Measurements from ENCODE around the gene GINS2. TPM values are rescaled to one million over a fixed set of nuclear protein-coding genes. Genes with fewer than 3 reads are reported as not detected.

Gene GINS2
- total RNA-seq, 1 donor from 2014 or later = 1.1 TPM

DNA sequence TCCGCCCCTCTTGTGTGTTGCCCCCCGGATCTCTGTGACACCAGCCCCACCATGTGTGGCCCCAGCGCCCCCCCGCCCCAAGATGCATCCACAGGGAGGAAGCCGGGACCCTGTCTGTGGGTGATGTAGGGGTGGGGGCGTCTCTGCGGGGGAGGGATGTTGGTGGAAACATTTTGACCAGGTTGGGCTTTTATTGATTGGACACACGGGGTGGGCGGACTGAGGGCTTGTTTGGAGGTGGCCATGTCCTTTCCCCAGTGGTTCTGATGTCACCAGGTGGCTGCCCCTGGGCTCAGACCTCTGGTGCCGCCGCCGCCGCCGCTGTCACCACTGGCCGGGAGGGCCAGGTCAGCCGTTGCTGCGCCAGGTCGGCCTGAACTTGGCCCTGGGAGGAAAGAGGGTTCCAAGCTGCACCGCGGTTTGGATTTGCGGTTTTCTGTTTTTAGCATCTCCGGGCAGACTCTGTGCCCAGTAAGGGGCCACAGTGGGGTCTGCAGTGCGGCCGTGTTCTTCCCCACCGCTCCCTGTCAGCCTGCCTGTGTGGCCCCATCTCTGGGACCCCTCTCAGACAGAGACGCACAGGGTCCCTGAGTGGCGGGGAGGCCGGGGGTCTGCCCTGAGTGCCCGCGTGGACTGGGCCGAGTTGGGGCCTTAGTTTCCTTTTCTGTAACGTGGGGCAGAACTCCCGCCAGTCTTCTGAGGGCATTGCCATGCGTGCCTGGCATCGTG, 55.9 kb downstream of the GINS2 start:
- Histone ChIP-seq H3K4me1 (peaks cover 20% of the 10 kb centered on the region), H3K36me3 (peaks cover 27% of the 10 kb centered on the region), H3K9me3 (no peaks in the 10 kb centered on the region), H3K27ac (no peak overlapping the region), H3K4me3 (no peak overlapping the region), H3K27me3 (ENCODE audit: low read depth) (no peaks in the 10 kb centered on the region)
- DNase-seq (no peak), ATAC-seq (no peak)
- TF ChIP-seq, protein P1, sequence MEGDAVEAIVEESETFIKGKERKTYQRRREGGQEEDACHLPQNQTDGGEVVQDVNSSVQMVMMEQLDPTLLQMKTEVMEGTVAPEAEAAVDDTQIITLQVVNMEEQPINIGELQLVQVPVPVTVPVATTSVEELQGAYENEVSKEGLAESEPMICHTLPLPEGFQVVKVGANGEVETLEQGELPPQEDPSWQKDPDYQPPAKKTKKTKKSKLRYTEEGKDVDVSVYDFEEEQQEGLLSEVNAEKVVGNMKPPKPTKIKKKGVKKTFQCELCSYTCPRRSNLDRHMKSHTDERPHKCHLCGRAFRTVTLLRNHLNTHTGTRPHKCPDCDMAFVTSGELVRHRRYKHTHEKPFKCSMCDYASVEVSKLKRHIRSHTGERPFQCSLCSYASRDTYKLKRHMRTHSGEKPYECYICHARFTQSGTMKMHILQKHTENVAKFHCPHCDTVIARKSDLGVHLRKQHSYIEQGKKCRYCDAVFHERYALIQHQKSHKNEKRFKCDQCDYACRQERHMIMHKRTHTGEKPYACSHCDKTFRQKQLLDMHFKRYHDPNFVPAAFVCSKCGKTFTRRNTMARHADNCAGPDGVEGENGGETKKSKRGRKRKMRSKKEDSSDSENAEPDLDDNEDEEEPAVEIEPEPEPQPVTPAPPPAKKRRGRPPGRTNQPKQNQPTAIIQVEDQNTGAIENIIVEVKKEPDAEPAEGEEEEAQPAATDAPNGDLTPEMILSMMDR (IDR thresholded peaks at IDR 0.05) = no peak
- intact Hi-C loops (cut with DNase I) = no loop called here

DNA sequence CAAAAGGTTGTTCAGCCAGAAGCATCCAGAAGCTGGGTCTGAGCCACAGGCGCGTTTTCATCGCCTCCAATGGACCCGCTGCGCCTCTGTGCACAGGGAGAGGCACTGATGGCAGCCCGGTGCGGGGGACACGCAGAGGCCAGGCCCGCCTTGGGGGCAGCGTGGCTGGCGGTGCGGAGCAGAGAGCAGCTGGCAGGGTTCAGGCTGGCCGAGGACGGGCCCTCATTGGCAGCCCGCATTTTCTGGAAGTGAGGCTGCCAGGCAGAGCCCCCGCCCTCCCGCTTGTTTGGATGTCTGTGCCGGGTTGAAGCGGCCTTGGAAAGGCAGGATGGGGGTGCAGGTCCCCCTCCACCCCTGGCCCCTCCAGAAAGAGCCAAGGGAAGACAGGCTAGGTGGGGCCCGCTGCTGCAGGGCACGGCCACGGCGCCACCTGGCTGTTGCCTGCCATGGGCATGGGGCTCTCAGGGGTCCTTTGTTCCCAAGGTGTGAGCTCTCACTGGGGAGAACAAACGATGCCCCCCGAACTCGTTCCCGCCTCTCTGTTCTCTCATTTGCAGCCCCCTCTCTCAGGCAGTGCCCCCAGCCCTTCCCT, 56.9 kb downstream of the GINS2 start:
- Histone ChIP-seq H3K27me3 (ENCODE audit: low read depth) (no peaks in the 10 kb centered on the region), H3K4me1 (peaks cover 25% of the 10 kb centered on the region), H3K9me3 (no peaks in the 10 kb centered on the region), H3K36me3 (peaks cover 27% of the 10 kb centered on the region), H3K27ac (no peak overlapping the region), H3K4me3 (no peak overlapping the region)
- intact Hi-C loops (cut with DNase I) = no loop called here
- DNase-seq (no peak), ATAC-seq (no peak)
- TF ChIP-seq, protein P1 (IDR thresholded peaks at IDR 0.05) = no peak

DNA sequence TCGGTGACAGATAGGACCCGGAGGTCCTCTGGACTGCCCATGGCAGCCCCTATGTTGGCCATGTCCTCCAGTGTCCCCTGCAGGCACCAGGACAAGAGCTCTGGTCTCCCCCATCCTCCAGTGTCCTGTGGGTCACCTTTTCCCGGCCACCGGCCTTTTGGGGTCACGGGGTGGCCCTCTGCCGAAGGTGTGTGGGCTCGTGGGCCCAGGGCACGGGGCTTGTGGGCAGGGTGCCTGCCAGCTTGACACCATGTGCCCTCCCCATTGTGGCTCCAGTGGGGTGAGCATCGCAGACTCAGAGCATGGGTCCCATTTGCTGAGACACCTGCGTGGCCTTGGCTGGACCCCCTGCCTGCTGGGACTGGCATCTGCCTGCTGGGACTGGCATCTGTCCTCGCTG, 57.5 kb downstream of the GINS2 start:
- H3K9me3 ChIP-seq = no peaks in the 10 kb centered on the region
- H3K4me1 ChIP-seq = peaks cover 30% of the 10 kb centered on the region
- H3K4me3 ChIP-seq = no peak overlapping the region
- ATAC-seq = no peak
- TF ChIP-seq, protein P1 (IDR thresholded peaks at IDR 0.05) = no peak
- H3K27me3 ChIP-seq (ENCODE audit: low read depth) = no peaks in the 10 kb centered on the region
- no peak for DNase-seq
- intact Hi-C loops (cut with DNase I) = no loop called here
- H3K27ac ChIP-seq = no peak overlapping the region
- peaks cover 22% of the 10 kb centered on the region for H3K36me3 ChIP-seq

DNA sequence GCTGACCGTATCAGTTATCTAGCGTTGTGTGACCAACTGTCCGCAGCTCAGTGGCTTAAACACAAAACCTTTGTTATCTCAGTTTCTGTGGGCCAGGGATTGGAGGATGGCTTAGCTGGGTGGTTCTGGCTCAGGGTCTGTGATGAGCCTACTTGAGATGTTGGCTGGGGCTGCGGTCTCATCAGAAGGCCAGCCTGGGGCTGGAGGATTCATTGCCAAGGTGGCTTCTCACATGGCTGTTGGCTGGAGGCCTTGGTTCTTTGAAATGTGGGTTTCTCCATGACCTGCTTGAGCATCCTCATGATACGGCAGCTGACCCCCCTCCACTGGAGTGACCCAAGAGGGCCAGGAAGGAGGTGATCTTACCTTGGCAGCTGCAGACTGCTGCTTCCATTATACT, 58.9 kb downstream of the GINS2 start:
- no peak overlapping the region for H3K4me3 ChIP-seq
- no peaks in the 10 kb centered on the region for H3K27me3 ChIP-seq (ENCODE audit: low read depth)
- TF ChIP-seq, protein P1 (IDR thresholded peaks at IDR 0.05) = no peak
- H3K36me3 ChIP-seq = peaks cover 20% of the 10 kb centered on the region
- H3K4me1 ChIP-seq = peaks cover 42% of the 10 kb centered on the region
- H3K9me3 ChIP-seq = no peaks in the 10 kb centered on the region
- DNase-seq (no peak), ATAC-seq (no peak)
- no peak overlapping the region for H3K27ac ChIP-seq
- intact Hi-C loops (cut with DNase I) = no loop called here

DNA sequence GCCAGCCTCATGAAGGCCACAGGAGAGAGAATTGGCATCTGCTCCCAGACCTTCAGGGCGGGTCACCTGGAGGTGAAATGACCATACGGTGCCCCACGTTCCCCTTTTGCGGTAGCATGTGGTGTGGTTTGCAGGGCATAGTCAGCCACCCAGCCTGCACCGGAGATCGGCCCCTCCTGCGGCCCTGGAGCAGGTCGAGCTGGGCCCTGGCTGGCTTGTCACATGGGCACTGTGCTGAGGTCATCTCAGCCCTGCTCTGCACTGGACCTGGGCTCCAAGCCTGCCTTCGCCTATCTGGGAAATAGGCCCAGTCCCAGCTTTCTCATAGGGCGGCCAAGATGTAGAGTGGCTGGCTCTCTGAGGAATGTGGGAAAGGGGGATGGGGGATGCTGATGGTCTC, 59.4 kb downstream of the GINS2 start:
- TF ChIP-seq, protein P1 (IDR thresholded peaks at IDR 0.05) = no peak
- intact Hi-C loops (cut with DNase I) = no loop called here
- H3K9me3 ChIP-seq = no peaks in the 10 kb centered on the region
- no peak overlapping the region for H3K4me3 ChIP-seq
- H3K27me3 ChIP-seq (ENCODE audit: low read depth) = no peaks in the 10 kb centered on the region
- peaks cover 15% of the 10 kb centered on the region for H3K36me3 ChIP-seq
- no peak for ATAC-seq
- peaks cover 47% of the 10 kb centered on the region for H3K4me1 ChIP-seq
- no peak overlapping the region for H3K27ac ChIP-seq
- DNase-seq = no peak

Data from lower lobe of right lung (tissue), 2 donors.